Measurements from ENCODE around the gene MIDN.

GRCh38 chr19:1214862-1215731, 33.3 kb upstream of the MIDN start:
- TF ChIP-seq CTCF (IDR thresholded peaks at IDR 0.05; ENCODE audit: low read length) (no peak), EZH2 (optimal IDR thresholded peaks at IDR 0.05; ENCODE audit: low read depth, low read length) (no peak), EZH2phosphoT487 (IDR thresholded peaks at IDR 0.05; ENCODE audit: low read length) (no peak)

Data from MM.1S (cell line).